IMR-90 (cell line): Measurements from ENCODE around the gene PHOX2A. TPM values are rescaled to one million over a fixed set of nuclear protein-coding genes. Genes with fewer than 3 reads are reported as not detected.

Experiments used
- ATAC-seq: fragments of 200-7000 bp; cut with Tn5 transposase; 2 replicates; pipeline ENCODE4 v1.9.1; 2020; ENCODE audit warnings: low read depth, mild to moderate bottlenecking, moderate library complexity
- BruUV-seq: library from RNA; stranded (reverse); fragments of 400-500 nt; replicated peaks from 2 replicates; lab custom pipeline; 2021; lab: Mats Ljungman, UMichigan
- CTCF ChIA-PET: fragments of 300-600 bp; formaldehyde crosslinking; extraction: SDS; loops from one replicate; lab custom pipeline; 2021; ENCODE audit warnings: antibody characterized with exemption; lab: Yijun Ruan, JAX
- POLR2A ChIA-PET: fragments of 300-600 bp; sonication (Branson Sonifier 250); formaldehyde crosslinking; loops from one replicate; lab custom pipeline; 2022; ENCODE audit warnings: antibody characterized with exemption; ENCODE audit not compliant: unreplicated experiment; lab: Charles Lee
- DNase-seq: peaks from one replicate; pipeline ENCODE4 v3.0.0; 2013
- H2AFZ ChIP-seq: replicated peaks from 2 replicates; pipeline ENCODE3; 2013; ENCODE audit warnings: low read length, mild to moderate bottlenecking; ENCODE audit not compliant: poor library complexity
- H2AK5ac ChIP-seq: 2 replicates; pipeline ENCODE4 v1.6.1; 2013; ENCODE audit warnings: low read depth, low read length, inconsistent platforms
- H2AK9ac ChIP-seq: replicated peaks from 2 replicates; pipeline ENCODE3; 2013; ENCODE audit warnings: mild to moderate bottlenecking, low read depth, low read length, moderate library complexity; ENCODE audit not compliant: poor library complexity
- H2BK120ac ChIP-seq: 2 replicates; pipeline ENCODE4 v1.6.1; 2013; ENCODE audit warnings: low read depth, low read length, inconsistent platforms
- H2BK15ac ChIP-seq: 3 replicates; pipeline ENCODE4 v1.6.1; 2013; ENCODE audit warnings: low read depth, low read length, inconsistent platforms
- H2BK20ac ChIP-seq: 2 replicates; pipeline ENCODE4 v1.6.1; 2013; ENCODE audit warnings: low read depth, mild to moderate bottlenecking, inconsistent platforms, low read length, moderate library complexity
- H2BK5ac ChIP-seq: 2 replicates; pipeline ENCODE4 v1.6.1; 2013; ENCODE audit warnings: mild to moderate bottlenecking, low read depth, low read length, inconsistent platforms; ENCODE audit not compliant: poor library complexity, severe bottlenecking
- H3K14ac ChIP-seq: replicated peaks from 2 replicates; pipeline ENCODE4 v1.6.1; 2013; ENCODE audit warnings: low read depth, low read length, inconsistent platforms
- H3K18ac ChIP-seq: 2 replicates; pipeline ENCODE4 v1.6.1; 2013; ENCODE audit warnings: low read depth, low read length, control low read depth
- H3K23ac ChIP-seq: 2 replicates; pipeline ENCODE4 v1.6.1; 2013; ENCODE audit warnings: low read depth, low read length, inconsistent platforms
- H3K27ac ChIP-seq: 2 replicates; pipeline ENCODE4 v1.5.1; 2013; ENCODE audit warnings: mild to moderate bottlenecking, control low read depth, low read length; ENCODE audit not compliant: insufficient read depth
- H3K27me3 ChIP-seq: 2 replicates; pipeline ENCODE4 v1.6.1; 2013; ENCODE audit warnings: low read length; ENCODE audit not compliant: control insufficient read depth, insufficient read depth
- H3K36me3 ChIP-seq: 2 replicates; pipeline ENCODE4 v1.6.1; 2013; ENCODE audit warnings: low read length, mixed read lengths; ENCODE audit not compliant: control insufficient read depth, insufficient read depth
- H3K4ac ChIP-seq: 2 replicates; pipeline ENCODE4 v1.6.1; 2013; ENCODE audit warnings: low read depth, low read length, inconsistent platforms
- H3K4me1 ChIP-seq: 2 replicates; pipeline ENCODE4 v1.6.1; 2013; ENCODE audit warnings: low read length, mixed read lengths; ENCODE audit not compliant: control insufficient read depth, insufficient read depth
- H3K4me2 ChIP-seq: 2 replicates; pipeline ENCODE4 v1.6.1; 2013; ENCODE audit warnings: low read depth, mild to moderate bottlenecking, control low read depth, low read length, moderate library complexity
- H3K4me3 ChIP-seq: 2 replicates; pipeline ENCODE4 v1.5.1; 2013; ENCODE audit warnings: low read depth, mild to moderate bottlenecking, control low read depth, low read length, moderate library complexity; ENCODE audit not compliant: insufficient read depth
- H3K56ac ChIP-seq: 2 replicates; pipeline ENCODE4 v1.6.1; 2013; ENCODE audit warnings: low read length, inconsistent platforms; ENCODE audit not compliant: insufficient read depth; ENCODE audit errors: extremely low read depth
- H3K79me1 ChIP-seq, 2 experiments: 2 replicates each; pipeline ENCODE4 v1.6.1; 2013; ENCODE audit warnings: low read length in 2 of 2, inconsistent platforms in 1 of 2, low read depth in 1 of 2
- H3K9ac ChIP-seq: 2 replicates; pipeline ENCODE4 v1.6.1; 2013; ENCODE audit warnings: low read depth, low read length, control low read depth
- H3K9me1 ChIP-seq: 2 replicates; pipeline ENCODE4 v1.6.1; 2013; ENCODE audit warnings: low read length, inconsistent platforms; ENCODE audit not compliant: insufficient read depth
- H3K9me3 ChIP-seq: 2 replicates; pipeline ENCODE4 v1.6.1; 2013; ENCODE audit warnings: low read length; ENCODE audit not compliant: control insufficient read depth, insufficient read depth
- H4K20me1 ChIP-seq: 2 replicates; pipeline ENCODE4 v1.6.1; 2013; ENCODE audit warnings: low read length, inconsistent platforms; ENCODE audit not compliant: insufficient read depth
- H4K5ac ChIP-seq: 2 replicates; pipeline ENCODE4 v1.6.1; 2013; ENCODE audit warnings: mild to moderate bottlenecking, low read depth, low read length, control low read depth
- H4K8ac ChIP-seq, 2 experiments: 2 replicates each; pipeline ENCODE4 v1.6.1; 2013; ENCODE audit warnings: low read depth in 2 of 2, low read length in 2 of 2, control low read depth in 1 of 2, inconsistent platforms in 1 of 2
- H4K91ac ChIP-seq: 2 replicates; pipeline ENCODE4 v1.6.1; 2013; ENCODE audit warnings: low read depth, low read length, inconsistent platforms; ENCODE audit not compliant: insufficient read depth
- CTCF ChIP-seq: conservative IDR thresholded peaks from 2 replicates; pipeline ENCODE4 v1.5.1; 2012; ENCODE audit warnings: mild to moderate bottlenecking, low read depth, low read length, improper control_type of control experiment
- ELK1 ChIP-seq: fragments of 150-350 bp; IDR thresholded peaks from 2 replicates; pipeline ENCODE4 v1.6.1; 2016; ENCODE audit warnings: low read depth, mild to moderate bottlenecking, low read length, moderate library complexity, borderline replicate concordance
- FOS ChIP-seq: fragments of 150-350 bp; IDR thresholded peaks from 2 replicates; pipeline ENCODE4 v1.6.1; 2016; ENCODE audit warnings: low read depth, low read length
- WGBS, 2 experiments: methylation state at CpG; one replicate each; pipeline versions ENCODE4 v1.1.5 to v1.1.7; 2013; ENCODE audit warnings: missing lambda C conversion rate in 2 of 2; ENCODE audit not compliant: insufficient read length in 1 of 2; ENCODE audit errors: extremely low coverage in 2 of 2; 5-methylcytosine and 5-hydroxymethylcytosine counted together
- dilution Hi-C: fragments of 300-500 bp; cut with HindIII; formaldehyde crosslinking; loops from one replicate; pipeline ENCODE4 v1.14.3; 2018; ENCODE audit warnings: low sequenced_read_pairs; ENCODE audit not compliant: unreplicated experiment
- in situ Hi-C: fragments of 300-500 bp; cut with MboI; formaldehyde crosslinking; loops from 3 replicates; pipeline ENCODE4 v1.14.3; 2019; ENCODE audit warnings: low sequenced_read_pairs, inconsistent platforms, mixed read lengths
- intact Hi-C: fragments of 100-400 bp; cut with micrococcal nuclease; formaldehyde crosslinking; loops from 2 replicates; pipeline ENCODE4 v1.10.0; 2022
- polyA plus RNA-seq, 3 experiments: library from polyadenylated mRNA; depleted of rRNA; stranded (reverse); fragments of >200 nt; gene quantifications; 2 replicates each; pipeline ENCODE4 v1.2.3, GENCODE V29; 2012; ENCODE audit warnings: low replicate concordance in 1 of 3
- total RNA-seq: library from RNA; depleted of rRNA; stranded (reverse); fragments of >200 nt; gene quantifications from 2 replicates; pipeline ENCODE4 v1.2.3, GENCODE V29; 2012

The PHOX2A gene
- total and polyA plus RNA-seq, 2 of the 4 experiments (the other 2 are of a cell fraction) = not detected

- no peak overlapping the region for H2BK20ac ChIP-seq
- H2BK120ac ChIP-seq = no peak overlapping the region
- H4K20me1 ChIP-seq = no peaks in the 10 kb centered on the region
- H3K36me3 ChIP-seq = no peaks in the 10 kb centered on the region
- H3K9me3 ChIP-seq = no peaks in the 10 kb centered on the region
- no peak overlapping the region for H3K9ac ChIP-seq
- BruUV-seq = no TSS peak
- H3K23ac ChIP-seq = no peak overlapping the region
- no peak for ATAC-seq
- H3K27me3 ChIP-seq = peaks cover 6% of the 10 kb centered on the region
- no peak overlapping the region for H3K4me3 ChIP-seq
- dilution Hi-C loops (no loop called here), intact Hi-C loops (no loop called here), in situ Hi-C loops (no loop called here)
- H3K18ac ChIP-seq = no peak overlapping the region
- H4K8ac ChIP-seq = no peak overlapping the region
- H2AK5ac ChIP-seq = no peak overlapping the region
- H4K5ac ChIP-seq = no peak overlapping the region
- no peak overlapping the region for H3K27ac ChIP-seq
- H2AFZ ChIP-seq = no peak overlapping the region
- no peaks in the 10 kb centered on the region for H3K79me1 ChIP-seq
- H2BK5ac ChIP-seq = no peak overlapping the region
- ChIA-PET POLR2A (interaction anchor here (0.6 kb wide), 1 partner anchor 21 kb away, joined by 3 read pairs; no protein-coding TSS in a partner anchor), CTCF (no interaction called here)
- no peak overlapping the region for H2BK15ac ChIP-seq
- TF ChIP-seq ELK1 = no peak
- no peak for TF ChIP-seq CTCF
- TF ChIP-seq FOS = no peak
- no peak overlapping the region for H3K14ac ChIP-seq
- no peak overlapping the region for H3K4me2 ChIP-seq
- no peak for DNase-seq
- H4K91ac ChIP-seq = no peak overlapping the region
- no peaks in the 10 kb centered on the region for H3K4me1 ChIP-seq
- H3K9me1 ChIP-seq = no peaks in the 10 kb centered on the region
- WGBS, 2 experiments = no CpG with 5 or more reads among the region's 2 CpGs
- no peak overlapping the region for H2AK9ac ChIP-seq
- no peak overlapping the region for H3K4ac ChIP-seq
- no peak overlapping the region for H3K56ac ChIP-seq
Observed at GRCh38 chr11:72287293-72287692, 43.3 kb upstream of the PHOX2A start.
